ENCODE data around the gene PDE4B. TPM values are rescaled to one million over a fixed set of nuclear protein-coding genes. Genes with fewer than 3 reads are reported as not detected.
"Not testable (repeated sequence)": the region's sequence is repeated elsewhere in the genome, so short reads cannot be mapped to it uniquely, and the experiment has no call there.

The PDE4B gene
- total RNA-seq, 1 donor: 51.0 TPM

DNA sequence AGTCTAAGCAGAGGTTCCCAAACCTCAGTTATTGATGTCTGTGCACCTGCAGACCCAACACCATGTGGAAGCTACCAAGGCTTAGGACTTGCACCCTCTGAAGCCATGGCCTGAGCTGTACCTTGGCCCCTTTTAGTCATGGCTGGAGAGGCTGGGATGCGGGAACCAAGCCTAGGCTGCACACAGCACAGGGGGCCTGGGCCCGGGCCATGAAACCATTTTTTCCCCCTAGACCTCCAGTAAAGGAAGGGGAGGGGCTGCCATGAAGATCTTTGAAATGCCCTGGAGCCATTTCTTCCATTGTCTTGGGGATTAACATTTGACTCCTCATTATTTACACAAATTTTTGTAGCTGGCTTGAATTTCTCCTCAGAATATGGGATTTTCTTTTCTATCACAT lies 265.9 kb downstream of the PDE4B start:
- no peak for DNase-seq (ENCODE audit: low read depth)

GRCh38 chr1:66067219-66067618 lies 274.5 kb downstream of the PDE4B start:
- not testable (repeated sequence) for H3K4me3 ChIP-seq (ENCODE audit: low read depth, low read length); DNase-seq (ENCODE audit: low read depth)

More for the DNA sequence above, 265.9 kb downstream of the PDE4B start:
- TF ChIP-seq, protein P1, sequence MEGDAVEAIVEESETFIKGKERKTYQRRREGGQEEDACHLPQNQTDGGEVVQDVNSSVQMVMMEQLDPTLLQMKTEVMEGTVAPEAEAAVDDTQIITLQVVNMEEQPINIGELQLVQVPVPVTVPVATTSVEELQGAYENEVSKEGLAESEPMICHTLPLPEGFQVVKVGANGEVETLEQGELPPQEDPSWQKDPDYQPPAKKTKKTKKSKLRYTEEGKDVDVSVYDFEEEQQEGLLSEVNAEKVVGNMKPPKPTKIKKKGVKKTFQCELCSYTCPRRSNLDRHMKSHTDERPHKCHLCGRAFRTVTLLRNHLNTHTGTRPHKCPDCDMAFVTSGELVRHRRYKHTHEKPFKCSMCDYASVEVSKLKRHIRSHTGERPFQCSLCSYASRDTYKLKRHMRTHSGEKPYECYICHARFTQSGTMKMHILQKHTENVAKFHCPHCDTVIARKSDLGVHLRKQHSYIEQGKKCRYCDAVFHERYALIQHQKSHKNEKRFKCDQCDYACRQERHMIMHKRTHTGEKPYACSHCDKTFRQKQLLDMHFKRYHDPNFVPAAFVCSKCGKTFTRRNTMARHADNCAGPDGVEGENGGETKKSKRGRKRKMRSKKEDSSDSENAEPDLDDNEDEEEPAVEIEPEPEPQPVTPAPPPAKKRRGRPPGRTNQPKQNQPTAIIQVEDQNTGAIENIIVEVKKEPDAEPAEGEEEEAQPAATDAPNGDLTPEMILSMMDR (IDR thresholded peaks at IDR 0.05; ENCODE audit: insufficient read depth, low read depth, low read length): no peak
- H3K4me3 ChIP-seq (ENCODE audit: low read depth, low read length): no peak overlapping the region

DNA sequence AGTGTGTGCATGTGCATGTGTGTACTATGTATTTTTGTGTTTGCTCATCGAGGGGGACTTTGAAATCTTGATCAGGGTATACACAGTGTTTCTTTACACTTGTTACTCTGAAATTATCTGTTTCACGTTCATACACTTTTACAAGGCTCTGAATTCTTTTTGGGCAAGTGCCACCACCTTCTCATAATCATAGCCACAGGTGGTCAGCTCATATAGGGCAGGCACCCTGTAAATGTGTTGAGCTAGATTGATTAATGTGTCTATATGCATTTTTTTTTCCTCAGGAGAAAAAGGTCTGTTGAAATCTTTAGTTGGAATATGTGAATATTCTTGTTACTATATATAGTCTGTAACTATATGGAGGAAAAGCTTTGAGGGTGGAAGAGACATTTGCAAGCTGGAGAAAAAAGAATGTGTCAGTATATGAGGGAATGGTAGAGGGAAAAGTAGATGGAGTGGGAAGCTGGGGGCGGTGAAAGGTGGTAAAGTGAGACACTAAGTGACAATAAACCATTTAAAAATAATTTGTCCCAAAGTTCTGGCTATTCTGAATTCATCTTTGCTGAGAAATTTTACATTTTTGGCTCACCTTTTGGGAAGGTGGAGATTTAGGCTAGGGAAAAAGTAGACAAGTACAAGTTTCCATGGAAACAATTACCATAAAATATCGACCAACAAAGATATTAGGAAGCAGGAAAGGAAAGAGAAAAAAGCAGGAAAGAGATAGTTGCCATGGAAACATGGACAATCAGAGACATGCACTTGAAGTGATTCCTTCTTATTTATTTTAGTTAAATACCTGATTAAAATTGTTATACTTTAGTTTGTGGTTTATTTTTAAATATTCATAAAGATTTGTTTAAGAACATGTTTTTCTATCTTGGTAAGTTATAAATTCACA lies 277.5 kb downstream of the PDE4B start:
- TF ChIP-seq, protein P1 (IDR thresholded peaks at IDR 0.05; ENCODE audit: insufficient read depth, low read depth, low read length): no peak
- H3K4me3 ChIP-seq (ENCODE audit: low read depth, low read length): no peak overlapping the region
- DNase-seq (ENCODE audit: low read depth): no peak

DNA sequence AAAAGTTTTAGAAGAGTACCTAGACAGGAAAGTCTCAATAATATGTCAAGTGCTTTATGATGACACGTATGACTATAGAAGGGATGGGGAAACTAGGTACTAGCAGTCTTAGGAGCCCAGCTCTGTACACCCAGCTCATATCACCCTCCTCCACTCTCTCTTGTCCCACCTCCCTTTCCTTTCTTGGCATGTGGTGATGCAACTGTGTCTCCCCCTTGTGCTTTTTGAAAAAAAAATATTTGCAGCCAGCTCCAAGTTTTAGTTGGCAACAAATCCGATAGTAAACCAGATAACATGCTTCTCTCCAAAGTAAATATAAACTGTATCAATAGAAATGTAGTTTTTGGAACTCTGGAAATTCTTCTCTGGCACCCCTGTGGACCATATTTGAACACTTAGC lies 280.7 kb downstream of the PDE4B start:
- no peak for DNase-seq (ENCODE audit: low read depth)
- H3K4me3 ChIP-seq (ENCODE audit: low read depth, low read length): no peak overlapping the region
- TF ChIP-seq, protein P1 (IDR thresholded peaks at IDR 0.05; ENCODE audit: insufficient read depth, low read depth, low read length): no peak

GRCh38 chr1:66074147-66074546 lies 281.5 kb downstream of the PDE4B start:
- H3K4me3 ChIP-seq (ENCODE audit: low read depth, low read length): no peak overlapping the region
- TF ChIP-seq, protein P1 (IDR thresholded peaks at IDR 0.05; ENCODE audit: insufficient read depth, low read depth, low read length): no peak
- no peak for DNase-seq (ENCODE audit: low read depth)

GRCh38 chr1:66078412-66078811 lies 285.7 kb downstream of the PDE4B start:
- TF ChIP-seq, protein P1 (IDR thresholded peaks at IDR 0.05; ENCODE audit: insufficient read depth, low read depth, low read length): no peak
- no peak for DNase-seq (ENCODE audit: low read depth)
- no peak overlapping the region for H3K4me3 ChIP-seq (ENCODE audit: low read depth, low read length)

GRCh38 chr1:66083003-66083402 lies 290.3 kb downstream of the PDE4B start:
- TF ChIP-seq, protein P1 (IDR thresholded peaks at IDR 0.05; ENCODE audit: insufficient read depth, low read depth, low read length): no peak
- H3K4me3 ChIP-seq (ENCODE audit: low read depth, low read length): no peak overlapping the region
- no peak for DNase-seq (ENCODE audit: low read depth)

All from fibroblast of villous mesenchyme (primary cell).